ENCODE measurements around the gene TGM3. TPM values are rescaled to one million over a fixed set of nuclear protein-coding genes. Genes with fewer than 3 reads are reported as not detected.

TGM3 gene
- total RNA-seq, 1 donor from 2014 or later, result 0.32 TPM

- intact Hi-C loops (cut with DNase I), result no loop called here
- H3K27me3 ChIP-seq (ENCODE audit: low read depth), result peaks cover 4% of the 10 kb centered on the region
- no peak overlapping the region for H3K27ac ChIP-seq
- H3K4me1 ChIP-seq, result no peaks in the 10 kb centered on the region
- TF ChIP-seq CTCF (IDR thresholded peaks at IDR 0.05), result no peak
- H3K9me3 ChIP-seq, result no peaks in the 10 kb centered on the region
- ATAC-seq (no peak), DNase-seq (no peak)
- H3K4me3 ChIP-seq, result no peak overlapping the region
- no peaks in the 10 kb centered on the region for H3K36me3 ChIP-seq
Observed at GRCh38 chr20:2337142-2337541, 41.3 kb downstream of the TGM3 start.

DNA sequence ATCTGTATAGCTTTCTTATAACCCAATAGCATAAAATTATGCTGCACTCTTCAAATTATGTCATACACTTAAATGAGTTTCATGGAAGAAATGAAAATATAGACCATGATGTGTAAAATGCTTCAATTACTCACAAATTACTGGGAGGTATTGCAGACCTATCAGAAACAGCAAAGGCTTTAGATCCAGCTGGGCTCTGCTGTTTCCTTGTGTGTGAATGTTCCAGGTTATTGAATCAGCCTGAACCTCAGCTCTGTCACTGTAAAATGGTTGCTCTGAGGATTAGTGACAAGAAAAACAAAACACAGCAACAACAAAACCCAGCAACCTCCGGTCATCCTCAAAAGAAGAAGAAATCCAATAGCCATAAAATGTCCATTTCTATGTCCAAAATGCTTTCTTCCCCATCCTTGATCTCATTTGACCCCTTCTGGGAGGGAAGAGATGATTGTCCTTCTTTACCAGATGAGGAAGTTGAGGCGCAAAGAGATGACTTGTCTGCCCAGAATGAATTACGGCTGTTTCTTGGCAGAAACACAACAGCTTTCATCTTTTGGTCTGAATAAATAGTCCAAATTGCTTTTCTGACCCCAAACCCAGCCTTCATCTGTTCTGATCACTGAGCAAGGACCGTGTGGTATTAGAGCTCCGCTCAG lies 42.7 kb downstream of the TGM3 start:
- intact Hi-C loops (cut with DNase I), result no loop called here
- DNase-seq (no peak), ATAC-seq (no peak)
- Histone ChIP-seq H3K27me3 (ENCODE audit: low read depth) (peaks cover 4% of the 10 kb centered on the region), H3K36me3 (no peaks in the 10 kb centered on the region), H3K4me3 (no peak overlapping the region), H3K9me3 (no peaks in the 10 kb centered on the region), H3K4me1 (no peaks in the 10 kb centered on the region), H3K27ac (no peak overlapping the region)
- TF ChIP-seq CTCF (IDR thresholded peaks at IDR 0.05), result no peak

GRCh38 chr20:2340136-2340535 lies 44.3 kb downstream of the TGM3 start:
- Histone ChIP-seq H3K27ac (no peak overlapping the region), H3K27me3 (ENCODE audit: low read depth) (peaks cover 4% of the 10 kb centered on the region), H3K36me3 (no peaks in the 10 kb centered on the region), H3K4me1 (no peaks in the 10 kb centered on the region), H3K9me3 (no peaks in the 10 kb centered on the region), H3K4me3 (no peak overlapping the region)
- DNase-seq (no peak), ATAC-seq (no peak)
- no peak for TF ChIP-seq CTCF (IDR thresholded peaks at IDR 0.05)
- intact Hi-C loops (cut with DNase I), result no loop called here

- no peak for TF ChIP-seq CTCF (IDR thresholded peaks at IDR 0.05)
- DNase-seq (no peak), ATAC-seq (no peak)
- Histone ChIP-seq H3K9me3 (no peaks in the 10 kb centered on the region), H3K4me3 (no peak overlapping the region), H3K27ac (no peak overlapping the region), H3K36me3 (no peaks in the 10 kb centered on the region), H3K4me1 (no peaks in the 10 kb centered on the region), H3K27me3 (ENCODE audit: low read depth) (peaks cover 4% of the 10 kb centered on the region)
- intact Hi-C loops (cut with DNase I), result no loop called here
Observed at GRCh38 chr20:2340823-2341222, 45.0 kb downstream of the TGM3 start.

DNA sequence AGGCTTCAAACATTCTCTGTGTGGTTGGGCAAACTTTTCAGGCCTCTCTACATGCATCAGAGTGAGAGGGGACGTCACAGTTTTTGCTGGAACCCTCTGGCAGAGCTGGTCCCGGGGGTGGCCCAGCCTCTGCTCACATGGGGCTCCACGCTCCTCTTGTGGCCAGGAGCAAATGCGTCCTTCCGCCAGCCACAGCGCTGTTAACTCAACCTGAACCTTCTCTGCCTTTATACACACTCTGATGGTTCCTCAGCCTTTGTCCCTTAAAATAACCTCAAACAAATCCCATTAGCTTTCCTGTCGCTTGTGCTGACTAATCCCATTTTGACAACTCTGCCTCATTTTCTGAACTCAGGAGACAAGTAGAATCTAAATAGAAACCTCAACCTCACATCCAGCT lies 45.5 kb downstream of the TGM3 start:
- Histone ChIP-seq H3K4me1 (no peaks in the 10 kb centered on the region), H3K27me3 (ENCODE audit: low read depth) (peaks cover 4% of the 10 kb centered on the region), H3K4me3 (no peak overlapping the region), H3K36me3 (no peaks in the 10 kb centered on the region), H3K9me3 (no peaks in the 10 kb centered on the region), H3K27ac (no peak overlapping the region)
- TF ChIP-seq CTCF (IDR thresholded peaks at IDR 0.05), result no peak
- DNase-seq (no peak), ATAC-seq (no peak)
- intact Hi-C loops (cut with DNase I), result no loop called here

Measured in lower lobe of right lung (tissue), 2 donors.